Muscle of back (tissue), 11 donors: ENCODE results near the gene PTPRN2. TPM values are rescaled to one million over a fixed set of nuclear protein-coding genes. Genes with fewer than 3 reads are reported as not detected.
"Not testable (repeated sequence)": the region's sequence is repeated elsewhere in the genome, so short reads cannot be mapped to it uniquely, and the experiment has no call there.

Source experiments
- DNase-seq, 3 donors: peaks; one replicate each; pipeline versions ENCODE4 v3.0.0 to v3.0.0-alpha.2; 2013
- polyA plus RNA-seq, 10 donors: library from polyadenylated mRNA; unstranded; fragments of 120-200 nt; gene quantifications; one replicate each; pipeline ENCODE4 v1.2.1, GENCODE V29; 2013; ENCODE audit not compliant: insufficient read length in 10 of 10

The PTPRN2 gene
- polyA plus RNA-seq, 10 donors = 1.8 to 3.1 (median 2.1) TPM

- DNase-seq = no peak
These were observed 305.1 kb downstream of the PTPRN2 start for GRCh38 chr7:158282461-158283001.

DNA sequence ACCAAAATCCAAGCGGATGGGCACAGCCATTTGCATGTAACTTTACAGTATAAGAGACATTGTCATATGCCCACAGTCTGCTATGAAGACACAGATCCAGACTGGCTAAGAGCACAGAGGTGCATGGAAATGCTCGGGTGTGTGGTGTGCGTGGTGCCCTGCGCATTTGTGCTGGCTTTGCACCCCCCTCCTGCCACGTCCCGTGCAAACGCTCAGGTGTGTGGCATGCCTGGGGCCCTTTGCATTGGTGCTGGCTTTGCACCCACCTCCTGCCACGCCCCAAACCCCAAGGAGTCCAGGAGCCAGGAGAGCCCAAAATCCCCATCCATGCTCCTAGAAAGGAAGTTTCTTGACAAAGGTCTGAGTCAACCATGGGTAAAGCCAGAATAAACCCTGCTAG is 306.2 kb downstream of the PTPRN2 start:
- no peak for DNase-seq

DNA sequence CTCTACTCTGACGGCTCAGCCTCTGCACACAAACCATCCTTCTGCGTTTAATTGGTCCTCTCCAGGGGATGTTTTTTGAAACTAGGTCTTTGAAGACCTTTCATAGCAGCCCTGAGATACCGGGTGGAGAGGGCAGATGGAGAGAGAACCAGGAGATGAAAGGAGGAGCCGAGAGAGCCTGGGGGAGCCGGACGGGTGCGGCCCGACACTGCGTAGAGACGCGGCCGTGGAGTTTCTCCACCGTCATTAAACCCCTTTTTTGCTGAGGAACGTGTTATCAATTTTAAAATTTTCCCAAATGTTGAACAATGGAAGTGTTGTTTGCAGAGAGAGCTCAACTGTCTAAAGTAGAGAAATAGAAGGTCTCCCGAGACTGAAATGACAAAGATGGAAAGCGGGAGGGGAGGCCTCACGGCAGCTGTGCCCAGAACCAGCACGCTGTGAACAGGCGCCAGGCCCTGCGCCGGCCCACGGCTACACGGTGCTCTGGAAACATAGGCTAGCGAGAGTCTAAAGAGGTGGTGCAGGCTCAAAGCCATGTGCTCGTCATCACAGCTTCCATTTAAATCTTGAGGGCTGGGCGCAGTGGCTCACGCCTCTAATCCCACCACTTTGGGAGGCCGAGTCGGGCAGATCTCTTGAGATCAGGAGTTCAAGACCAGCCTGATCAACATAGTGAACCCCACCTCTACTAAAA is 307.0 kb downstream of the PTPRN2 start:
- DNase-seq = no peak

DNA sequence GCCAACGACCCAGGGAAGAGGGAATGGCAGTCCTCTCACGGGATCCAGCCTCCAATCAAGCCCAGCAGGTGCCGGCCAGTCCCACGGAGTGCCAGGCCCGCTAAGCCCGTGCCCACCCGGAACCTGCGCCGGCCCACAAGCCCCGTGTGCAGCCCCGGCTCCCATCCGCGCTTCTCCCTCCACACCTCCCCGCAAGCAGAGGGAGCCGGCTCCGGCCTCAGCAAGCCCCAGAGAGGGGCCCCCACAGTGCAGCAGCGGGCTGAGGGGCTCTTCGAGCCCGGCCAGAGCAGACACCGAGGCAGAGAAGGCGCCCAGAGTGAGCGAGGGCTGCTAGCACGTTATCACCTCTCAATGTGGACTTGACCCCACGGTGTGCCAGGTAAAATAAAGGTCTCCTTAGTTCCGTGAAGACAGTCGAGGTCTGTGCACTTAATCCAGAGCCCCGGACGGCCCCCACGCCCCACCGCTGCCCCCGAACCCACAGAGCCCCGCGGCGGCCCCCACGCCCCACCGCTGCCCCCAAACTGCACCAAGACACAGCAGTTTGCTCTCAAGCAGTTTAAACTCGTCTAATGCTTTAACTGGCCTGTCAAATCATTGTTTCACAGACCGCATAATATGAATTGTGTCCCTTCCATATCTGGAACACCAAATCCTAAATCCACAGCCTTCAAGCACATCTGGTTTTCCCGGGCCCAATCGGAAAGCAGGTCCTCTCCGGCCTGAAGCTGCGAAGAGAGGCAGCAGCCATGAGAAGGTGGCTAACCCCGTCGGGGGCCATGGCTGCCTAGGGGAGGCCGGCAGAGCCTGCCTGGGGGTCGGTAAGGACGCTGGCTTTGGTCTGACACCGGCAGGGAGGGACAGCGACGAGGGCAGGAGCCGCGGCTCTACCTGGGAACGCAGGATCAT is 307.8 kb downstream of the PTPRN2 start:
- no peak for DNase-seq

DNA sequence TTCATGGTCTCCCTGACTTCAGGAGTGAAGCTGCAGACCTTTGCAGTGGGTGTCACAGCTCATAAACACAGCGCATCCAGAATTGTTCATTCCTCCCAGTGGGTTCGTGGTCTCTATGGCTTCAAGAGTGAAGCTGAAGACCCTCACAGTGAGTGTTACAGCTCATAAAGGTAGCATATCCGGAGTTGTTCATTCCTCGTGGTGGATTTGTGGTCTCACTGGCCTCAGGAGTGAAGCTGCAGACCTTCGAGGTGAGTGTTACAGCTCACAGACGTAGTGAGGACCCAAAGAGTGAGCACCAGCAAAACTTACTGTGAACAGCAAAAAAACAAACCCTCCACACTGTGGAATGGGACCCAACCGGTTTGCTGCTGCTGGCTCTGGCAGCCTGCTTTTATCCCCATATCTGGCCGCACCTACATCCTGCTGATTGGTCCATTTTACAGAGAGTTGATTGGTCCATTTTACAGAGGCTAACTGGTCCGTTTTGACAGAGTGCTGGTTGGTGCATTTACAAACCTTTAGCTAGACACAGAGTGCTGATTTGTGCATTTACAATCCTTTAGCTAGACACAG is 308.8 kb downstream of the PTPRN2 start:
- DNase-seq = no peak

GRCh38 chr7:158277219-158278141 is 310.1 kb downstream of the PTPRN2 start:
- no peak for DNase-seq

DNA sequence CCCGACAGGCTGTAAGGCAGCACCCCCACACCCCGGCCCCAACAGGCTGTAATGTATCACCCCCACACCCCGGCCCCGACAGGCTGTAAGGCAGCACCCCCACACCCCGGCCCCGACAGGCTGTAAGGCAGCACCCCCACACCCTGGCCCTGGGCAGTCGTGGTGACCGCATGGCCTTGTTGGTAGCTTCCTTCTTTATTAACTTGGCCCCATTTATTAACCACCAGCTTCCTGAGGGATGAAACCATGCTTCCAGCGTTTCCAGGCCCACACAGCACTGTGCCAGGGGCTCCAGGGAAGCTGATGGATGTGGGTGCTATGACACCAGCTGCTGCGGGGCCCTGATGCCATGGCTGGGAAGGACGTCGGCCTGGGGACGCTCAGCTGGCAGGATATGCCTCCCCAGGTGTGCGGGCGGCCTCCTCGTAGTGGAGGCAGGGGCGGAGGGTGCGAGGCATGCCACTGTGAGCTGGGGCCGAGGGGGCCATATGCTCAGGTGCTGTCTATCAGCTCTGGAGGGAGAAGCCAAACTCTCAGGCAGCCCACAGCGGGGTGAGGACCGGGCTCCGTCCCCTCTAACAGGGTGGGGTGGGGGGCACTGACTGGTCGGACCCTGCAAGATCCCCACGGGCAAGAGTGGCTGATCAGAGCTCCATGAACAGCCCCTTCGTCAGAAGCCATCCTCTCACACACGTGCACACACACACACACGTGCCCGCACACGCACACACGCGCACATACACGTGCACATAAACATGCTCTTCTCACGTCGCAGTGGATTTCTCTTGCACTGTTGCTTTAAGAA is 311.0 kb downstream of the PTPRN2 start:
- DNase-seq = no peak

DNA sequence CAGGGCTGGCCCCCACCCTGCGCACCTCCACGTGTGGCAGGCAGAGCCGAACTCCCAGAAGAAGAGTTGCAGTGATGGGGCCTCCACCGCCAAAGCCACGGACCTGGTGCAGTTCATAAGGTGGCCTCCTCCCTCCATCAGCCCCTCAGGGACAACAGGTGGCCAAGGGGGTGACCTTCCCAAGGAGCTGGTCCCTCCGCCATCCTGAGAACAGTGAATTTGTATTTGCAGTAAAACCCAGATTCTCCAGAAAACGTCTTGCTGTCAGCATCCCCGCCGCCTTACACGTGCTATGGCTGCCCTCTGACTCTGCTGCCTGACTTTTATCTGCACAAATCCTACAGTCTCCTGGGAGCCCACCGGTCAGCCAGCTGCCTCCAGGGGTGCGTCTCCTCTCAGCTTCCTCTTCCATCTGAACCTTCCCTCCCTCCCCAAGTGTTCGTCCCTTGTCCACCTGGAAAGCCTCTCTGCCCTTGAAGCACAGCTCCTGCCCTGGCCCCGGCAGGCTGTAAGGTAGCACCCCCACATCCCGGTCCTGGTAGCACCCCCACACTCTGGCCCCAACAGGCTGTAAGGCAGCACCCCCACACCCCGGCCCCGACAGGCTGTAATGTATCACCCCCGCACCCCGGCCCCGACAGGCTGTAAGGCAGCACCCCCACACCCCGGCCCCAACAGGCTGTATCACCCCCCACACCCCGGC is 311.8 kb downstream of the PTPRN2 start:
- DNase-seq = no peak

- no peak for DNase-seq
These were observed 312.6 kb downstream of the PTPRN2 start for GRCh38 chr7:158274996-158275395.

DNA sequence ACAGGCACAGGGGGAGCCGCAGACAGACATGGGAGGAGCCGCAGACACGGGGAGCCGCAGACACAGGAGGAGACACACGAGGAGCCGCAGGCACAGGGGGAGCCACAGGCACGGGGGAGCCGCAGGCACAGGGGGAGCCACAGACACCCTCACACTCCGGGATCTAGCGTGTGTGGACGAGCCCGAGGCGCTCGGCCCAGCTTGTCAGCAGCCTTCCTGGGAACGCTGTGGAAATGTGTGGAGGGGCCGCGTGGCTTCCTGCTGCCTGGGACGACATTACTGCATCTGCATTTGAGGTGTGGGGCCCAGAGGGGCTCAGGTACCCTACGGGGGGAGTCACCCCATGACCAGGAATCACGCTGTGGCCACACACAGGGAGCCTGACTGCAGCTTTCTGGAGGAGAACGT is 313.2 kb downstream of the PTPRN2 start:
- DNase-seq = no peak

- DNase-seq = not testable (repeated sequence)
These were observed 313.8 kb downstream of the PTPRN2 start for GRCh38 chr7:158273756-158274342.

- DNase-seq = no peak
These were observed 314.4 kb downstream of the PTPRN2 start for GRCh38 chr7:158273138-158273651.

- DNase-seq = no peak
These were observed 315.0 kb downstream of the PTPRN2 start for GRCh38 chr7:158272509-158273137.

DNA sequence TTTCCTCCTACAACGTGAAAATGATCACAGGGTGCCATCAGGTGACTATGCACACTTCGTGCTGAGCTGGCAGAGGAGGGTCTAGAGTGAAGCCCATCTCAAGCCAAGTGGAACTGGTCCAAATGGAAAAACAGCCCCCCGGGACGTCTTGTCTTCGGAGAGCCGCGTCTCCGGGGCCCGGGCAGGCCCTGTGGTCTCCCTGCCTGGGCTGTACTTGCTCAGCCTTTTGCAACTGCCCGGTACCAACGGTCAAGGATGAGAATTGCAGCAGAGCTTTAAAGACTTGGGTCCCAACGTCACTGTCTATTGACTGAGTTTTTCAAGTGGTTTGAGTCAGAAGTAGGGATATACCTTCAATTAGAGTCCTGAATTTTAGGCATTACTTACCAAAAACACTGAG is 315.5 kb downstream of the PTPRN2 start:
- no peak for DNase-seq

DNA sequence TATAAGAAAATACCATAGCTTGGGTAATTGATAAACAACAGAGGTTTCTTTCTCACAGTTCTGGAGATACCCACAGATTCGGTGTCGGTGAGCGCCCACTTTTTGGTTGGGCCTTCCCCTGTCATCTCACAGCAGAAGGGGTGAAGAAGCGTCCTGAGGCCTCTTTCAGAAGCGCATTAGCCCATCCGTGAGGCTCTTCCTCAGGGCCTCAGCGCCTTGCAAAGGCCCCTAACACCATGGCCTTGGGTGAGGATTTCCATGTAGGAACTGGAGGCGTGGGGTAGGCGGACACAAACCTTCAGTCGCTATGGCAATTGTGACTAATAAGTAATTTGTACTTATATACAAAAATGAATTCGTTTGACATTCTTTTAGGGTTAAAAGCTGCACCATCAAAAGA is 316.0 kb downstream of the PTPRN2 start:
- no peak for DNase-seq

DNA sequence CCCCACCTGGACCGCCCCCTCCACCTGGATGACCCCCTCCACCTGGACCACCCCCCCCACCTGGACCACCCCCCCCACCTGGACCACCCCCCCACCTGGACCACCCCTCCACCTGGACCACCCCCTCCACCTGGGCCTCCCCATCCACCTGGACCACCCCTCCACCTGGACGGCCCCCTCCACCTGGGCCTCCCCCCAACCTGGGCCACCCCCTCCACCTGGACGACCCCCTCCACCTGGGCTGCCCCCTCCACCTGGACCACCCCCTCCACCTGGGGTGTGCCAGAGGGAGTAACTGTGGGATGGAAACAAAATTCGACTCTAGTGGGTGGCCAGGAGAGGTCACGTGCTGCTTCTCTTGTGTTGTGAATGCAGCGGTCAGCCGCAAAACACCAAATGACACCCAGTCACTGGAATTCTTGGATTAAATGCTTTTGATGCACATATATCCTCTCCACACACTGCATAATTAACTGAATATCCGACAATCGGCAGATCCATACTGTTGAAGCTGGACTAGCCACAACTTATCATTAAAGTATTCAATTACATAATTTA is 316.7 kb downstream of the PTPRN2 start:
- DNase-seq = no peak

GRCh38 chr7:158270106-158270775 is 317.4 kb downstream of the PTPRN2 start:
- DNase-seq = no peak
